HepG2 (cell line): ENCODE results near the gene PKP4. TPM values are rescaled to one million over a fixed set of nuclear protein-coding genes. Genes with fewer than 3 reads are reported as not detected.
A peak's percentile ranks its signal among the peaks of the same experiment; 100 is the strongest.

Source experiments
- HMG20B ChIP-seq: conservative IDR thresholded peaks from 2 replicates; pipeline ENCODE4 v1.6.1; 2016; ENCODE audit warnings: missing genetic modification reagents, missing compliant biosample characterization
- SNAI1 ChIP-seq: sonication (generic); formaldehyde crosslinking; IDR thresholded peaks from 2 replicates; pipeline ENCODE4 v1.5.0; 2020; ENCODE audit warnings: mild to moderate bottlenecking, missing genetic modification reagents, borderline replicate concordance
- ZMAT3 ChIP-seq: sonication (generic); formaldehyde crosslinking; conservative IDR thresholded peaks from 2 replicates; pipeline ENCODE4 v1.7.0; 2021; ENCODE audit warnings: missing genetic modification reagents
- ZNF224 ChIP-seq: sonication (generic); formaldehyde crosslinking; IDR thresholded peaks from 2 replicates; pipeline ENCODE4 v1.5.0; 2020; ENCODE audit warnings: mild to moderate bottlenecking, missing genetic modification reagents
- ZNF292 ChIP-seq: sonication (generic); formaldehyde crosslinking; IDR thresholded peaks from 2 replicates; pipeline ENCODE4 v1.8.1; 2022; ENCODE audit warnings: mild to moderate bottlenecking, low read depth, missing genetic modification reagents, borderline replicate concordance
- polyA plus RNA-seq, 8 experiments: library from polyadenylated mRNA; depleted of rRNA in 3 of 8; stranded (reverse) in 7 of 8; unstranded in 1 of 8; fragments of >200 nt; fragmentation: Illumina TruSeq in 4 of 8; extraction: Trizol in 4 of 8; gene quantifications; 2 replicates each; pipeline versions ENCODE4 v1.2.1 to v1.2.3, GENCODE V29; 2011 to 2016; ENCODE audit warnings: low read depth in 4 of 8, missing spikeins in 1 of 8, mixed read lengths in 1 of 8; ENCODE audit not compliant: insufficient read depth in 1 of 8
- total RNA-seq, 5 experiments: library from RNA; depleted of rRNA; stranded (reverse); fragments of >200 nt; fragmentation: Illumina TruSeq; extraction: Trizol; gene quantifications; 2 replicates each; pipeline ENCODE4 v1.2.3, GENCODE V29; 2016; ENCODE audit warnings: low read depth in 1 of 5
- TF ChIP-seq, protein P1 (sequence below): sonication (generic); formaldehyde crosslinking; IDR thresholded peaks from 2 replicates; pipeline ENCODE4 v1.4.0; 2020; ENCODE audit warnings: mild to moderate bottlenecking, missing genetic modification reagents
- TF ChIP-seq, protein P2 (sequence below): sonication (generic); formaldehyde crosslinking; conservative IDR thresholded peaks from 2 replicates; pipeline ENCODE4 v1.4.0; 2020; ENCODE audit warnings: missing genetic modification reagents
- TF ChIP-seq, protein P3 (sequence below): sonication (generic); formaldehyde crosslinking; IDR thresholded peaks from 2 replicates; pipeline ENCODE4 v1.8.1; 2022; ENCODE audit warnings: low read depth, mild to moderate bottlenecking, missing genetic modification reagents
- TF ChIP-seq, protein P4 (sequence below): sonication (generic); formaldehyde crosslinking; IDR thresholded peaks from 2 replicates; pipeline ENCODE4 v1.5.0; 2020; ENCODE audit warnings: missing genetic modification reagents

The PKP4 gene
- total and polyA plus RNA-seq, 2 of the 13 experiments (the other 11 are each of a cell fraction or from before 2014, with no cell fraction given) = 80.9 to 90.5 TPM

DNA sequence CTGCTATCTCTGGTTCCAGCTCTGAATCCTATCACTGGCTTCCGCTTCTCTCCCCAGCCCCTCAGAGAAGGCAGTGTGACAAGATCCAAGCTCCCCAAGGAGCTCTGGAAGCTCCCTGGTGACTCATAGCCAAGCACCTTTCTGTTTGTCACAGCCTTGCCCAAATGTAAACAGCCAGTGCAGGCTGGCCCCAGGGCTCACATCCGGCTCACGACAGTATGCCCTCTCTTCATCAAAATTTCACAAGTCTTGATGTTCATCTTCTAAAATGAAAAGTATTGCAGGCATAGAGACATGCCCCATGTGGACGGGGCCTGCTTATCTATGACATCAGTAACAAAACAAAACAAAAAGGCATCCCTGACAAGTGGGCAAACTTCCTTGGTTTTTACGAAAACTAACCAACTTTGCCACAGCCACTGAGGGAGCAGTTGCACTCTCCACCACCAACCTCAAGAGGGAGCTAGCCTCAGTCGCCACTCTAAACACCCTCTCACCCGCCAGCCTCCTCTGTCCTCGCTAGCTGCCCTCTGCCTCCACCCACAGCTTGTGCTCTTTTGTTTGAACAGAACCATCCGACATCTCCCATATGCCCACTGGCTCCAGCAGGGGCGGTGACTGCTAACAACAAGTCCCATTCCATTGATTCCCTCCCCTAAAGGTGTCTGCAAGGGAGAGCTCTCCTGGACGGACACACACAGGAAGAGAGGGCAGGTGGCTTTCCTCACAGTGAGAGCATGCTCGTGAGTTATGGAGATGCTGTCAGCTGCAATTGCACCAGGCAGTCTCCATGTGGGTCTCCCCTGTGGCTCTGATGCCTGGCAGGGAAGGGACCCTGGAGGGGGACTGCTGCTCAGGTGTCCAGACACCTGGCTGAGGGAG lies 267.4 kb downstream of the PKP4 start (continued):
- TF ChIP-seq, protein P1, sequence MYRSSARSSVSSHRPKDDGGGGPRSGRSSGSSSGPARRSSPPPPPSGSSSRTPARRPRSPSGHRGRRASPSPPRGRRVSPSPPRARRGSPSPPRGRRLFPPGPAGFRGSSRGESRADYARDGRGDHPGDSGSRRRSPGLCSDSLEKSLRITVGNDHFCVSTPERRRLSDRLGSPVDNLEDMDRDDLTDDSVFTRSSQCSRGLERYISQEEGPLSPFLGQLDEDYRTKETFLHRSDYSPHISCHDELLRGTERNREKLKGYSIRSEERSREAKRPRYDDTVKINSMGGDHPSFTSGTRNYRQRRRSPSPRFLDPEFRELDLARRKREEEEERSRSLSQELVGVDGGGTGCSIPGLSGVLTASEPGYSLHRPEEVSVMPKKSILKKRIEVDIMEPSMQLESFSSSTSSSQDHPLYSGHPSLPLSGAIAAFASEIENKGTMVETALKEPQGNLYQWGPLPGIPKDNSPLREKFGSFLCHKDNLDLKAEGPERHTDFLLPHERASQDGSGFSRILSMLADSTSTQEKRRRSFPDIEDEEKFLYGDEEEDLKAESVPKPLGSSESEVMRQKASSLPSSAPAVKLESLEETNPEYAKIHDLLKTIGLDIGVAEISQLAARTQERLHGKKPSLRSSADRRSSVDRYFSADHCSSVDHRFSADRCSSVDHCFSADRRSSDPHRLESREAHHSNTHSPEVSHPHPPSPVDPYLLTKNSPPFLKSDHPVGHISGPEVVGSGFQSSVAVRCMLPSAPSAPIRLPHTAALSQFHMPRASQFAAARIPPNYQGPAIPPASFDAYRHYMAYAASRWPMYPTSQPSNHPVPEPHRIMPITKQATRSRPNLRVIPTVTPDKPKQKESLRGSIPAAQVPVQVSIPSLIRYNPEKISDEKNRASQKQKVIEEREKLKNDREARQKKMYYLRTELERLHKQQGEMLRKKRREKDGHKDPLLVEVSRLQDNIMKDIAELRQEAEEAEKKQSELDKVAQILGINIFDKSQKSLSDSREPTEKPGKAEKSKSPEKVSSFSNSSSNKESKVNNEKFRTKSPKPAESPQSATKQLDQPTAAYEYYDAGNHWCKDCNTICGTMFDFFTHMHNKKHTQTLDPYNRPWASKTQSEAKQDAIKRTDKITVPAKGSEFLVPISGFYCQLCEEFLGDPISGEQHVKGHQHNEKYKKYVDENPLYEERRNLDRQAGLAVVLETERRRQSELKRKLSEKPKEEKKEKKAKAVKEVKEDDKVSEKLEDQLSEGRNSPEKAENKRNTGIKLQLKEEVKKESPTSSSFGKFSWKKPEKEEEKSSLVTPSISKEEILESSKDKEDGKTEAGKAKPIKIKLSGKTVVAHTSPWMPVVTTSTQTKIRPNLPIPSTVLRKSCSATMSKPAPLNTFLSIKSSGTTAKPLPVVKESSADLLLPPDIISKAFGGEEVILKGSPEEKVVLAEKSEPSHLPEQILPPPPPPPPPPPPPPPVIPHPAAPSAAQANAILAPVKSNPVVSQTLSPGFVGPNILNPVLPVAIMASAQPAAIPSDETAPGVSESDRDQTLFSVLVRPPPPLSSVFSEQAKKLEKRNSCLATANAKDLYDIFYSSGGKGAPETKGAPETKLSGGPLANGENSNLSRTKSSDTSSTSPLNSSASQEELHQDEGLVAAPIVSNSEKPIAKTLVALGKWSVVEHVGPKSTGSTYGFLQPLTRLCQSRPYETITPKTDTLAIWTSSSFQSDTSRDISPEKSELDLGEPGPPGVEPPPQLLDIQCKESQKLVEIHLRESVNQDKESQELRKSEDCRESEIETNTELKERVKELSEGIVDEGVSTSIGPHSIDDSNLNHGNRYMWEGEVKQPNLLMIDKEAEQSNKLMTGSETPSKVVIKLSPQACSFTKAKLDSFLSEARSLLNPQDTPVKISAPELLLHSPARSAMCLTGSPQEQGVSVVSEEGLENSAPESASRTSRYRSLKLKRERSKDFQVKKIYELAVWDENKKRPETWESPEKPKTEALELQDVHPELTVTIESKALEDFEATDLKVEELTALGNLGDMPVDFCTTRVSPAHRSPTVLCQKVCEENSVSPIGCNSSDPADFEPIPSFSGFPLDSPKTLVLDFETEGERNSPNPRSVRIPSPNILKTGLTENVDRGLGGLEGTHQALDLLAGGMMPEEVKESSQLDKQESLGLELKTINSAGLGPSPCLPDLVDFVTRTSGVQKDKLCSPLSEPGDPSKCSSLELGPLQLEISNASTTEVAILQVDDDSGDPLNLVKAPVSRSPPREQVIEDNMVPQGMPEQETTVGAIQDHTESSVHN (CRISPR knock-in tag) = no peak
- TF ChIP-seq, protein P2, sequence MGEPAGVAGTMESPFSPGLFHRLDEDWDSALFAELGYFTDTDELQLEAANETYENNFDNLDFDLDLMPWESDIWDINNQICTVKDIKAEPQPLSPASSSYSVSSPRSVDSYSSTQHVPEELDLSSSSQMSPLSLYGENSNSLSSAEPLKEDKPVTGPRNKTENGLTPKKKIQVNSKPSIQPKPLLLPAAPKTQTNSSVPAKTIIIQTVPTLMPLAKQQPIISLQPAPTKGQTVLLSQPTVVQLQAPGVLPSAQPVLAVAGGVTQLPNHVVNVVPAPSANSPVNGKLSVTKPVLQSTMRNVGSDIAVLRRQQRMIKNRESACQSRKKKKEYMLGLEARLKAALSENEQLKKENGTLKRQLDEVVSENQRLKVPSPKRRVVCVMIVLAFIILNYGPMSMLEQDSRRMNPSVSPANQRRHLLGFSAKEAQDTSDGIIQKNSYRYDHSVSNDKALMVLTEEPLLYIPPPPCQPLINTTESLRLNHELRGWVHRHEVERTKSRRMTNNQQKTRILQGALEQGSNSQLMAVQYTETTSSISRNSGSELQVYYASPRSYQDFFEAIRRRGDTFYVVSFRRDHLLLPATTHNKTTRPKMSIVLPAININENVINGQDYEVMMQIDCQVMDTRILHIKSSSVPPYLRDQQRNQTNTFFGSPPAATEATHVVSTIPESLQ (CRISPR knock-in tag) = no peak
- TF ChIP-seq HMG20B = no peak
- TF ChIP-seq, protein P3, sequence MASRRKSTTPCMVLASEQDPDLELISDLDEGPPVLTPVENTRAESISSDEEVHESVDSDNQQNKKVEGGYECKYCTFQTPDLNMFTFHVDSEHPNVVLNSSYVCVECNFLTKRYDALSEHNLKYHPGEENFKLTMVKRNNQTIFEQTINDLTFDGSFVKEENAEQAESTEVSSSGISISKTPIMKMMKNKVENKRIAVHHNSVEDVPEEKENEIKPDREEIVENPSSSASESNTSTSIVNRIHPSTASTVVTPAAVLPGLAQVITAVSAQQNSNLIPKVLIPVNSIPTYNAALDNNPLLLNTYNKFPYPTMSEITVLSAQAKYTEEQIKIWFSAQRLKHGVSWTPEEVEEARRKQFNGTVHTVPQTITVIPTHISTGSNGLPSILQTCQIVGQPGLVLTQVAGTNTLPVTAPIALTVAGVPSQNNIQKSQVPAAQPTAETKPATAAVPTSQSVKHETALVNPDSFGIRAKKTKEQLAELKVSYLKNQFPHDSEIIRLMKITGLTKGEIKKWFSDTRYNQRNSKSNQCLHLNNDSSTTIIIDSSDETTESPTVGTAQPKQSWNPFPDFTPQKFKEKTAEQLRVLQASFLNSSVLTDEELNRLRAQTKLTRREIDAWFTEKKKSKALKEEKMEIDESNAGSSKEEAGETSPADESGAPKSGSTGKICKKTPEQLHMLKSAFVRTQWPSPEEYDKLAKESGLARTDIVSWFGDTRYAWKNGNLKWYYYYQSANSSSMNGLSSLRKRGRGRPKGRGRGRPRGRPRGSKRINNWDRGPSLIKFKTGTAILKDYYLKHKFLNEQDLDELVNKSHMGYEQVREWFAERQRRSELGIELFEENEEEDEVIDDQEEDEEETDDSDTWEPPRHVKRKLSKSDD (CRISPR knock-in tag) = no peak
- no peak for TF ChIP-seq SNAI1 (CRISPR knock-in tag)
- TF ChIP-seq, protein P4, sequence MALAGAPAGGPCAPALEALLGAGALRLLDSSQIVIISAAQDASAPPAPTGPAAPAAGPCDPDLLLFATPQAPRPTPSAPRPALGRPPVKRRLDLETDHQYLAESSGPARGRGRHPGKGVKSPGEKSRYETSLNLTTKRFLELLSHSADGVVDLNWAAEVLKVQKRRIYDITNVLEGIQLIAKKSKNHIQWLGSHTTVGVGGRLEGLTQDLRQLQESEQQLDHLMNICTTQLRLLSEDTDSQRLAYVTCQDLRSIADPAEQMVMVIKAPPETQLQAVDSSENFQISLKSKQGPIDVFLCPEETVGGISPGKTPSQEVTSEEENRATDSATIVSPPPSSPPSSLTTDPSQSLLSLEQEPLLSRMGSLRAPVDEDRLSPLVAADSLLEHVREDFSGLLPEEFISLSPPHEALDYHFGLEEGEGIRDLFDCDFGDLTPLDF (CRISPR knock-in tag) = no peak
- no peak for TF ChIP-seq ZNF224 (CRISPR knock-in tag)
- 0 out of 2 replicates have a peak, but pooled peaks have one; percentile 24 for TF ChIP-seq ZMAT3 (CRISPR knock-in tag)
- TF ChIP-seq ZNF292 = peak; percentile 62; the same call in 1 of the 2 replicates
